ENCODE results near the gene RIOK1. TPM values are rescaled to one million over a fixed set of nuclear protein-coding genes. Genes with fewer than 3 reads are reported as not detected.

Gene RIOK1
- total and polyA plus RNA-seq, 2 of the 13 experiments (the other 11 are each of a cell fraction or from before 2014, with no cell fraction given), result 9.4 to 37.8 TPM

DNA sequence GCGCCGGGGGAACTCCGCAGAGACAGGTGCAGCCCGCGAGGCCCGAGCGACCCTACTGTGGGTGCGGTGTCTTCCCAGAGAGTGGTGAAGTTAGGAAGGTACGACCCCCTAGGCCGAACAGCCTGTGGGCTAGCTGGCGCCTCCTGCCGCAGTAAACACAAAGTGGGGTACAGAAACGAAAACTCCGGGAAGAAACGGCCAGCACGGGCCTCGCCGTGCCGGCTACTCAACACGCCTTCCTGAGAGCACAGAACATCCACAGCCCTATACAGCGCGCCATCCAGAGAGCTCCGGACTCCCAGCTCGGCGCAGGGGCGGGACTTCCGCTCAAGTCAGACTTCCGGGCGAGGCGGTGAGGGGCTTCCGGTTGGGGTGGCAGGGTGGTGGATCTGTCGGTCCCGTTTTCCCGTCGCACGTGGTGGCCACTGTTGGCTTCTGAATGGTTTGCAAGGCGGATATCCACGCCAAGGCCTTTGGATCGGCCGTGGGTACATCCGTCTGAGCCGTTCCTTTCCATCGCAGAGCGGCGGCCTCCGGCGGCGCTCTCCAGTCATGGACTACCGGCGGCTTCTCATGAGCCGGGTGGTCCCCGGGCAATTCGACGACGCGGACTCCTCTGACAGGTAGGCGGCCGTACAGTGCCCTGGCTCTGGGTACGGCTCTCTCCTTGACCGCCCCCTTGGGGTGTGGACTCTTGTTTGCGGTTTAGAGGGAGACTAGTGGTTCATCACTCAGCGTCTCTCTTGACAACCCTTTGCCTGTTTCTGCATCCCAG lies at the start of gene RIOK1, which contains the start of gene CAGE1 (continued):
- no peak for TF ChIP-seq ZFP36 (IDR thresholded peaks at IDR 0.05; ENCODE audit: borderline replicate concordance, low read depth, low read length, partially characterized antibody)
- peak; percentile 95; the same call in 1 of the 2 replicates for TF ChIP-seq ZNF451 (CRISPR knock-in tag; IDR thresholded peaks at IDR 0.05)
- TF ChIP-seq MED8 (CRISPR knock-in tag; IDR thresholded peaks at IDR 0.05; ENCODE audit: insufficient replicate concordance), result peak; percentile 91
- TF ChIP-seq ETV6 (CRISPR knock-in tag; conservative IDR thresholded peaks at IDR 0.05), result peak; percentile 96
- peak; percentile 93 for TF ChIP-seq HNRNPH1 (optimal IDR thresholded peaks at IDR 0.05; ENCODE audit: low read depth, low read length)
- peak; percentile 79; the same call in 1 of the 2 replicates for TF ChIP-seq DR1 (CRISPR knock-in tag; IDR thresholded peaks at IDR 0.05)
- TF ChIP-seq MIER2 (CRISPR knock-in tag; IDR thresholded peaks at IDR 0.05), result 0 out of 2 replicates have a peak, but pooled peaks have one; percentile 24
- TF ChIP-seq MEF2D (CRISPR knock-in tag; IDR thresholded peaks at IDR 0.05), result peak; percentile 92
- TF ChIP-seq ZNF83 (CRISPR knock-in tag; IDR thresholded peaks at IDR 0.05; ENCODE audit: borderline replicate concordance), result no peak; the same call in 1 of the 2 replicates
- TF ChIP-seq, protein P1, sequence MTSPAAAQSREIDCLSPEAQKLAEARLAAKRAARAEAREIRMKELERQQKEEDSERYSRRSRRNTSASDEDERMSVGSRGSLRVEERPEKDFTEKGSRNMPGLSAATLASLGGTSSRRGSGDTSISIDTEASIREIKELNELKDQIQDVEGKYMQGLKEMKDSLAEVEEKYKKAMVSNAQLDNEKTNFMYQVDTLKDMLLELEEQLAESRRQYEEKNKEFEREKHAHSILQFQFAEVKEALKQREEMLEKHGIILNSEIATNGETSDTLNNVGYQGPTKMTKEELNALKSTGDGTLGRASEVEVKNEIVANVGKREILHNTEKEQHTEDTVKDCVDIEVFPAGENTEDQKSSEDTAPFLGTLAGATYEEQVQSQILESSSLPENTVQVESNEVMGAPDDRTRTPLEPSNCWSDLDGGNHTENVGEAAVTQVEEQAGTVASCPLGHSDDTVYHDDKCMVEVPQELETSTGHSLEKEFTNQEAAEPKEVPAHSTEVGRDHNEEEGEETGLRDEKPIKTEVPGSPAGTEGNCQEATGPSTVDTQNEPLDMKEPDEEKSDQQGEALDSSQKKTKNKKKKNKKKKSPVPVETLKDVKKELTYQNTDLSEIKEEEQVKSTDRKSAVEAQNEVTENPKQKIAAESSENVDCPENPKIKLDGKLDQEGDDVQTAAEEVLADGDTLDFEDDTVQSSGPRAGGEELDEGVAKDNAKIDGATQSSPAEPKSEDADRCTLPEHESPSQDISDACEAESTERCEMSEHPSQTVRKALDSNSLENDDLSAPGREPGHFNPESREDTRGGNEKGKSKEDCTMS (CRISPR knock-in tag; conservative IDR thresholded peaks at IDR 0.05), result 0 out of 2 replicates have a peak, but pooled peaks have one; percentile 31
- TF ChIP-seq, protein P2, sequence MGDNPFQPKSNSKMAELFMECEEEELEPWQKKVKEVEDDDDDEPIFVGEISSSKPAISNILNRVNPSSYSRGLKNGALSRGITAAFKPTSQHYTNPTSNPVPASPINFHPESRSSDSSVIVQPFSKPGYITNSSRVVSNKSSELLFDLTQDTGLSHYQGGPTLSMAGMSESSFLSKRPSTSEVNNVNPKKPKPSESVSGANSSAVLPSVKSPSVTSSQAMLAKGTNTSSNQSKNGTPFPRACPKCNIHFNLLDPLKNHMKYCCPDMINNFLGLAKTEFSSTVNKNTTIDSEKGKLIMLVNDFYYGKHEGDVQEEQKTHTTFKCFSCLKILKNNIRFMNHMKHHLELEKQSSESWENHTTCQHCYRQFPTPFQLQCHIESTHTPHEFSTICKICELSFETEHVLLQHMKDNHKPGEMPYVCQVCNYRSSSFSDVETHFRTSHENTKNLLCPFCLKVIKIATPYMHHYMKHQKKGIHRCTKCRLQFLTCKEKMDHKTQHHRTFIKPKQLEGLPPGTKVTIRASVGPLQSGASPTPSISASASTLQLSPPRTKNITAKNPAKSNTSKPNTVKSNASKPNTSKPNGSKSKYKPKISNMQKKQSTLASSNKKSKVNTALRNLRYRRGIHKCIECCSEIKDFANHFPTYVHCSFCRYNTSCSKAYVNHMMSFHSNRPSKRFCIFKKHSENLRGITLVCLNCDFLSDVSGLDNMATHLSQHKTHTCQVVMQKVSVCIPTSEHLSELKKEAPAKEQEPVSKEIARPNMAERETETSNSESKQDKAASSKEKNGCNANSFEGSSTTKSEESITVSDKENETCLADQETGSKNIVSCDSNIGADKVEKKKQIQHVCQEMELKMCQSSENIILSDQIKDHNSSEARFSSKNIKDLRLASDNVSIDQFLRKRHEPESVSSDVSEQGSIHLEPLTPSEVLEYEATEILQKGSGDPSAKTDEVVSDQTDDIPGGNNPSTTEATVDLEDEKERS (CRISPR knock-in tag; IDR thresholded peaks at IDR 0.05), result 0 out of 2 replicates have a peak, but pooled peaks have one; percentile 46
- TF ChIP-seq DMAP1 (CRISPR knock-in tag; IDR thresholded peaks at IDR 0.05), result peak; percentile 100
- TF ChIP-seq, protein P3, sequence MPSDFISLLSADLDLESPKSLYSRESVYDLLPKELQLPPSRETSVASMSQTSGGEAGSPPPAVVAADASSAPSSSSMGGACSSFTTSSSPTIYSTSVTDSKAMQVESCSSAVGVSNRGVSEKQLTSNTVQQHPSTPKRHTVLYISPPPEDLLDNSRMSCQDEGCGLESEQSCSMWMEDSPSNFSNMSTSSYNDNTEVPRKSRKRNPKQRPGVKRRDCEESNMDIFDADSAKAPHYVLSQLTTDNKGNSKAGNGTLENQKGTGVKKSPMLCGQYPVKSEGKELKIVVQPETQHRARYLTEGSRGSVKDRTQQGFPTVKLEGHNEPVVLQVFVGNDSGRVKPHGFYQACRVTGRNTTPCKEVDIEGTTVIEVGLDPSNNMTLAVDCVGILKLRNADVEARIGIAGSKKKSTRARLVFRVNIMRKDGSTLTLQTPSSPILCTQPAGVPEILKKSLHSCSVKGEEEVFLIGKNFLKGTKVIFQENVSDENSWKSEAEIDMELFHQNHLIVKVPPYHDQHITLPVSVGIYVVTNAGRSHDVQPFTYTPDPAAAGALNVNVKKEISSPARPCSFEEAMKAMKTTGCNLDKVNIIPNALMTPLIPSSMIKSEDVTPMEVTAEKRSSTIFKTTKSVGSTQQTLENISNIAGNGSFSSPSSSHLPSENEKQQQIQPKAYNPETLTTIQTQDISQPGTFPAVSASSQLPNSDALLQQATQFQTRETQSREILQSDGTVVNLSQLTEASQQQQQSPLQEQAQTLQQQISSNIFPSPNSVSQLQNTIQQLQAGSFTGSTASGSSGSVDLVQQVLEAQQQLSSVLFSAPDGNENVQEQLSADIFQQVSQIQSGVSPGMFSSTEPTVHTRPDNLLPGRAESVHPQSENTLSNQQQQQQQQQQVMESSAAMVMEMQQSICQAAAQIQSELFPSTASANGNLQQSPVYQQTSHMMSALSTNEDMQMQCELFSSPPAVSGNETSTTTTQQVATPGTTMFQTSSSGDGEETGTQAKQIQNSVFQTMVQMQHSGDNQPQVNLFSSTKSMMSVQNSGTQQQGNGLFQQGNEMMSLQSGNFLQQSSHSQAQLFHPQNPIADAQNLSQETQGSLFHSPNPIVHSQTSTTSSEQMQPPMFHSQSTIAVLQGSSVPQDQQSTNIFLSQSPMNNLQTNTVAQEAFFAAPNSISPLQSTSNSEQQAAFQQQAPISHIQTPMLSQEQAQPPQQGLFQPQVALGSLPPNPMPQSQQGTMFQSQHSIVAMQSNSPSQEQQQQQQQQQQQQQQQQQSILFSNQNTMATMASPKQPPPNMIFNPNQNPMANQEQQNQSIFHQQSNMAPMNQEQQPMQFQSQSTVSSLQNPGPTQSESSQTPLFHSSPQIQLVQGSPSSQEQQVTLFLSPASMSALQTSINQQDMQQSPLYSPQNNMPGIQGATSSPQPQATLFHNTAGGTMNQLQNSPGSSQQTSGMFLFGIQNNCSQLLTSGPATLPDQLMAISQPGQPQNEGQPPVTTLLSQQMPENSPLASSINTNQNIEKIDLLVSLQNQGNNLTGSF (CRISPR knock-in tag; IDR thresholded peaks at IDR 0.05), result peak; percentile 50
- TF ChIP-seq ZNF10 (CRISPR knock-in tag; IDR thresholded peaks at IDR 0.05; ENCODE audit: borderline replicate concordance, low read depth), result no peak
- peak; percentile 94; the same call in 1 of the 2 replicates for TF ChIP-seq ZIK1 (CRISPR knock-in tag; IDR thresholded peaks at IDR 0.05; ENCODE audit: borderline replicate concordance, low read depth)

Data from HepG2 (cell line).